ENCODE results near the gene SCAPER.

DNA sequence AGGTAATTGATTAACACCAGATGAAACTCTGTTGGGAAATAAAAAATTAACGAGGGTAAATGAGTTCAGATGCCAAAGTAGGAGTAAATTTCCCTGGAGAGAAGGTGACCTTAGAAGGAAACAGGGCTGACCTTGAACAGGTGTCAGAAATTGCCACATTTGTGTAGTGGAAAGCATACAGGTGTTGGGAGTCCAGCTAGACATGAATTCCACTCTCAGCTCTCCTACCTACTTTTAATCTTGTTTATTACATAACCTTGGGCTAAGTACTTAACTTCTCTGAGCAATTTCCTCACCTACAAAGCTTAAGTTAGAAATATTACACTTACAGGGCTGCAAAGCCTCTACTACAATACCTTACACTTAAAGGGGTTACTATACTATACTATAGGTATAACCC lies 472.5 kb downstream of the SCAPER start:
- TF ChIP-seq, protein P1, sequence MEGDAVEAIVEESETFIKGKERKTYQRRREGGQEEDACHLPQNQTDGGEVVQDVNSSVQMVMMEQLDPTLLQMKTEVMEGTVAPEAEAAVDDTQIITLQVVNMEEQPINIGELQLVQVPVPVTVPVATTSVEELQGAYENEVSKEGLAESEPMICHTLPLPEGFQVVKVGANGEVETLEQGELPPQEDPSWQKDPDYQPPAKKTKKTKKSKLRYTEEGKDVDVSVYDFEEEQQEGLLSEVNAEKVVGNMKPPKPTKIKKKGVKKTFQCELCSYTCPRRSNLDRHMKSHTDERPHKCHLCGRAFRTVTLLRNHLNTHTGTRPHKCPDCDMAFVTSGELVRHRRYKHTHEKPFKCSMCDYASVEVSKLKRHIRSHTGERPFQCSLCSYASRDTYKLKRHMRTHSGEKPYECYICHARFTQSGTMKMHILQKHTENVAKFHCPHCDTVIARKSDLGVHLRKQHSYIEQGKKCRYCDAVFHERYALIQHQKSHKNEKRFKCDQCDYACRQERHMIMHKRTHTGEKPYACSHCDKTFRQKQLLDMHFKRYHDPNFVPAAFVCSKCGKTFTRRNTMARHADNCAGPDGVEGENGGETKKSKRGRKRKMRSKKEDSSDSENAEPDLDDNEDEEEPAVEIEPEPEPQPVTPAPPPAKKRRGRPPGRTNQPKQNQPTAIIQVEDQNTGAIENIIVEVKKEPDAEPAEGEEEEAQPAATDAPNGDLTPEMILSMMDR (IDR thresholded peaks at IDR 0.05; ENCODE audit: poor library complexity, severe bottlenecking), result no peak
- TF ChIP-seq SMC3 (conservative IDR thresholded peaks at IDR 0.05; ENCODE audit: poor library complexity), result no peak
- TF ChIP-seq EP300 (conservative IDR thresholded peaks at IDR 0.05; ENCODE audit: poor library complexity, severe bottlenecking), result no peak
- no peak for TF ChIP-seq POLR2AphosphoS5 (IDR thresholded peaks at IDR 0.05)
